Gastroesophageal sphincter (tissue), 3 donors: ENCODE data around the gene DYRK4.

Experiments
- EP300 ChIP-seq: sonication (generic); formaldehyde crosslinking; IDR thresholded peaks from one replicate; pipeline ENCODE4 v1.6.1; 2017; ENCODE audit warnings: antibody characterized with exemption, mild to moderate bottlenecking
- POLR2A ChIP-seq, 2 donors: fragments of 450-650 bp; IDR thresholded peaks; one replicate each; pipeline ENCODE4 v1.6.1; 2017; ENCODE audit warnings: antibody characterized with exemption in 2 of 2, mild to moderate bottlenecking in 2 of 2, moderate library complexity in 1 of 2
- TF ChIP-seq, protein P1 (sequence below), 4 experiments: fragments of 200-600 bp in 2 of 4; fragments of 450-650 bp in 2 of 4; sonication (generic) in 1 of 4; IDR thresholded peaks; one replicate each; pipeline ENCODE4 v1.5.1; 2017 to 2019; ENCODE audit warnings: antibody characterized with exemption in 4 of 4, mild to moderate bottlenecking in 2 of 4, moderate library complexity in 2 of 4

DNA sequence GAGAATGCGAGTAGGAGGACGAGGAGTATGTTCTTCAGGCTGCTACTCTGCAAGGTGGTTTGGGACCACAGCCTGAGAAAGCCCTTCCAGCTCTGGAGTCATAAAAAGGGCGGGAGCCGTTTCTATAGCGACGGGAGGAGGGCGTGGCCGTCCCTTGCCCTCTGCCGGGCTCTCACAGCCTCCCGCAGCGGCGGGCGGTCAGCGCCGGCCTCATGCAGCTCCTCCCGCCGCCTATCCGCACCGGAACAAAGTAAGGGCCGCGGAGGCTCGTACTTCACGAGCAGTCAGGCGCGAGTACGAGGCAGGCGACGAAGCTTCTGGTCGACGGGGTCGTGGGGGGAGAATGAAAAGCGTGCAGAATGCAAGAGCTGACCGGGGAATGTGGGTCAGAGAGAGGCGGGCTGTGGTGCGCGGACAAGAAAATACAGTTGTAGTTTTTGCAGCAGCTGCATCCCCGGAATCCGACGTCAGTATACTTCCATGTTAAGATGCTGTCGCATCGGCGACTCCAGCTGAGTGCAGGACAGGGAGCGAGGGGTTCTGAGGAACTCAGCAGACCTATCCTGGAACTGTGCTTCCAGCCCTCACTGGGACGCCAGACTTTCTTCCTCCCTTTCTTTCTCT lies at the start of gene DYRK4:
- TF ChIP-seq, protein P1, sequence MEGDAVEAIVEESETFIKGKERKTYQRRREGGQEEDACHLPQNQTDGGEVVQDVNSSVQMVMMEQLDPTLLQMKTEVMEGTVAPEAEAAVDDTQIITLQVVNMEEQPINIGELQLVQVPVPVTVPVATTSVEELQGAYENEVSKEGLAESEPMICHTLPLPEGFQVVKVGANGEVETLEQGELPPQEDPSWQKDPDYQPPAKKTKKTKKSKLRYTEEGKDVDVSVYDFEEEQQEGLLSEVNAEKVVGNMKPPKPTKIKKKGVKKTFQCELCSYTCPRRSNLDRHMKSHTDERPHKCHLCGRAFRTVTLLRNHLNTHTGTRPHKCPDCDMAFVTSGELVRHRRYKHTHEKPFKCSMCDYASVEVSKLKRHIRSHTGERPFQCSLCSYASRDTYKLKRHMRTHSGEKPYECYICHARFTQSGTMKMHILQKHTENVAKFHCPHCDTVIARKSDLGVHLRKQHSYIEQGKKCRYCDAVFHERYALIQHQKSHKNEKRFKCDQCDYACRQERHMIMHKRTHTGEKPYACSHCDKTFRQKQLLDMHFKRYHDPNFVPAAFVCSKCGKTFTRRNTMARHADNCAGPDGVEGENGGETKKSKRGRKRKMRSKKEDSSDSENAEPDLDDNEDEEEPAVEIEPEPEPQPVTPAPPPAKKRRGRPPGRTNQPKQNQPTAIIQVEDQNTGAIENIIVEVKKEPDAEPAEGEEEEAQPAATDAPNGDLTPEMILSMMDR (IDR thresholded peaks at IDR 0.05): peak in 1 of 4 experiments; percentile 9
- TF ChIP-seq POLR2A (IDR thresholded peaks at IDR 0.05) (peak in 1 of 2 donors; percentile 33), EP300 (no peak)
